Stimulated activated CD8-positive, alpha-beta memory T cell treated with anti-CD3 and anti-CD28 coated beads, Interleukin-12 subunit alpha, Interleukin-12 subunit beta, amount 100 ng/mL, for 24 hours (primary cell): ENCODE data around the gene CEP41.
"Not testable (repeated sequence)": the region's sequence is repeated elsewhere in the genome, so short reads cannot be mapped to it uniquely, and the experiment has no call there.

Experiments used
- DNase-seq: peaks from one replicate; pipeline ENCODE4 v3.0.0-alpha.2; 2020; ENCODE audit errors: extremely low read depth

CEP41 gene

DNA sequence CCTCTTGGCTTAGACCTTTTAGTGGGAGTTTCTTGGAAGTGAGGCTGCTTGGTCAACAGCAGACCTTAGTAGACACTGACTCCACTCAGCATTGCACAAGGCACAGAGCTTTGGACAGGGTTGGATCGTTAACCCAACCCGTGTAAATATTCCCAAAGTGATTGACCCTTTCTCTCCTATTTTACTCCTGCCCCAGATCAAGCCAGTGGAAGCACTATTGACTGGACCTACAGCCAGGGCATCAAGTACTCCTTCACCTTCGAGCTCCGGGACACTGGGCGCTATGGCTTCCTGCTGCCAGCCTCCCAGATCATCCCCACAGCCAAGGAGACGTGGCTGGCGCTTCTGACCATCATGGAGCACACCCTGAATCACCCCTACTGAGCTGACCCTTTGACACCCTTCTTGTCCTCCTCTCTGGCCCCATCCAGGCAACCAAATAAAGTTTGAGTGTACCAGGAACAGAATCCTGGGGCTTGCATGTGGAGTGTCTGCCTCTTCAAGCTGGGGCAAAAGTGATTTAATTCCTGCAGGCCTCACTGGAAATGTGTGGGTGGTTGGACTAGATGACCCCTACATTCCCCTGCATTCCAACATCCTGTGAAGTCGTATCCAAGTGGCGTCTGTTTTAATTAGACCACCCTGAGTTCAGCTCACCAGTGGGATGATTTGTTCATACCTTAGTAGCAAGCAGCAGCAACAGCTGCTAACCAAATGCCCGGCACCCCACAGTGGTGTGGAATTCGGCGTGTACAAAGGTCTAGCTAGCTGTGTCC, 53.0 kb downstream of the CEP41 start:
- no peak for DNase-seq

DNA sequence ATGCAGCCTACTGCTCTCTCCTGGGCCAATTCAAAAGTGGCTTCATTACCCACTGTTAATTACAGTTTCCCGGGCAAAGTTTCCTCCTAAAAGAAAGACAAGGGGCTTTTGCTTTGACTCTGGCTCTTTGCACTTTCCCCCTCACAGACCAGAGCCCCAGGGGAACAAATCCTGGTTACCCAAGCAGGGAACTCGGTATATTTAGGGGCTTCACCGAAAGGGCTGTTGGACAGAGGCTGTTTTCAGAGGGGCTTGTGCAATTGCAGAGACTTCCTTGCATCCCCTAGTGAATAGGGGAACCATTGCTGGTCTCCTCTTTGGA, 53.5 kb downstream of the CEP41 start:
- no peak for DNase-seq

DNA sequence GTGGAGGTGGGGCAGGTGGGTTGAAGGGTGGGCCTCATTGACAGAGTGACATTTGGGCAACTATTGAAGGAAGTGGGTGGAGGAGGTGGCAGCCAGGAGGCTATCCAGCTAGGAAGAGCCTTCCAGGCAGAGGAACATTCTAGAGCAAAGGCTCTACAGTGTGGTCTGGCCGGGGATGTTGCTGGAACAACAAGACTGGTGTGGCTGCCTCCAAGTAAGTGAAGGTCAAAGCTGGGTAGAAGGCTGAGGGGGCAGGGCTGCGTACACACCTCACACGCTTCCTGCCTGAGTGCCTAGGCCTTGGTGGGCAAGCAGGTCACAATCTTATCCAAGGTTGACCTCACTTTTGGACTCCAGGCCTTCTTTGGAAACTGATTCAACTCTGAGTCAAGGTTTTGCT, 53.9 kb downstream of the CEP41 start:
- no peak for DNase-seq

DNA sequence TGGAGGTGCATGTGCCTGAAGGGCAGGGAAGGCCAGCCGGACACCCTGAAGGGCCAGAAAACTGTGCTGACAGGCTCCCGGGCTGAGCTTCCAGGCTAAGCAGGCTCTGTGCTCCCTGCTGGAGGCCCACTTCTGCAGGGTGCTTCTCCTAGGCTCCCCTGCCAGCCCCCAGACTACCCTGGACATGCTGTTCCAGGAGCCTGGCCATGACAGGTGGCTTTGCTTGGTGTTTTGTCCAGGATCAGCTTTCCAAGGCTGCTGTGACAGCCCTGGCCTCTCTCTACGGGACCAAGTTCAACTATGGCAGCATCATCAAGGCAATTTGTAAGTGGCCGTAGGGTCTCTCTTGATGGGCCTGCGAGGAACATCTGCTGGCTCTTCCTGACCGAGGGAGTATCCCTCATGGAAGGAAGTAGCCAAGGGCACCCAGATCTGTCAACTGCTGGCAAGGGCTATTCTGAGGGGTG, 55.2 kb downstream of the CEP41 start:
- no peak for DNase-seq

DNA sequence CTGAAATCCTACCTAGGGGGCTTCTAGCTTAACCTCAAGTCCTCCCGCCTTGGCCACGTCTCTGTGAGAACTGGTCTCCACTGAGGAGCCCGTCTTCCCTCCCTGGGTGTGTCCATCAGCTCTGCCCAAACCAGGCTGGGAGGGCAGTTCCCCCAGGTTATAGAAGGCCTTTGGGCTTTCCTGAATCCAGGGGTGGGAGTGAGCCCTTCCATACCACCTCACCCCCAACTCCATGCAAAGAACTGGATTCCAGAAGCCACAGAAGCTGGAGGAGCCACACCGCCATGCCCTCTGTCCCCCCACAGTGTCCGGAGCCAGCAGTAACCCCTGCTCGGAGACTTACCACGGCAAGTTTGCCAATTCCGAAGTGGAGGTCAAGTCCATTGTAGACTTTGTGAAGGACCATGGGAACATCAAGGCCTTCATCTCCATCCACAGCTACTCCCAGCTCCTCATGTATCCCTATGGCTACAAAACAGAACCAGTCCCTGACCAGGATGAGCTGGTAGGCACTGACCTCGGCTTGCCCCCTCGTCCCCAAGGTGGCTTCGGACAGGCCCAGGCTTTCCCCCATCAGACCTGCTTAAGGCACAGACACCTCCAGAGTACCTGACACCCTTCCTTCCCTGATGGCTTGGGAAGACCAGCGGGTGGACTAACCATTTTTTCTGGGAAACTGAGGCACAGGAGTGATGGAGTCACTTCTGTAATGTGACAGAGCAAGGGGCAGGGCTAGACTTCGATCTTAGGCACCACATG, 55.8 kb downstream of the CEP41 start:
- no peak for DNase-seq

DNA sequence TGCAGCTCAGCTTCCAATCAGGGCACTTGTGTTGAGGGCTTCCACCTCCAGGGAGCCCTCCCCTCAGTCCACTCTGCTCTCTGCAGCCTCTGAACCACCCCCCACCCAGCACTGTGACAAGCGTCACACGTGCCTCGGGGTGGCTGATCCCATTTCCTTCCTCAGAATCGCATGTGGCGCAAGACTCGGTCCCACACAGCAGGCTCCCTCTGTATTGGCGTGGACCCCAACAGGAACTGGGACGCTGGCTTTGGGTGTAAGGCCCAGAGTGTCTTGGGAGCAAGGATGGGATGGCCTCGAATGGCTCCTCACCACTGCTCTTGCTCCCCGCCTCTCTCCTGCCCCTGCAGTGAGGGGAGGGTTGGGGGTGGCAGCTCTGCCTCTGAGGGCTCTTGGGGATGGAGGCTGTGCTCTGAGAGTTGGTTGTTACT, 56.4 kb downstream of the CEP41 start:
- DNase-seq = no peak

DNA sequence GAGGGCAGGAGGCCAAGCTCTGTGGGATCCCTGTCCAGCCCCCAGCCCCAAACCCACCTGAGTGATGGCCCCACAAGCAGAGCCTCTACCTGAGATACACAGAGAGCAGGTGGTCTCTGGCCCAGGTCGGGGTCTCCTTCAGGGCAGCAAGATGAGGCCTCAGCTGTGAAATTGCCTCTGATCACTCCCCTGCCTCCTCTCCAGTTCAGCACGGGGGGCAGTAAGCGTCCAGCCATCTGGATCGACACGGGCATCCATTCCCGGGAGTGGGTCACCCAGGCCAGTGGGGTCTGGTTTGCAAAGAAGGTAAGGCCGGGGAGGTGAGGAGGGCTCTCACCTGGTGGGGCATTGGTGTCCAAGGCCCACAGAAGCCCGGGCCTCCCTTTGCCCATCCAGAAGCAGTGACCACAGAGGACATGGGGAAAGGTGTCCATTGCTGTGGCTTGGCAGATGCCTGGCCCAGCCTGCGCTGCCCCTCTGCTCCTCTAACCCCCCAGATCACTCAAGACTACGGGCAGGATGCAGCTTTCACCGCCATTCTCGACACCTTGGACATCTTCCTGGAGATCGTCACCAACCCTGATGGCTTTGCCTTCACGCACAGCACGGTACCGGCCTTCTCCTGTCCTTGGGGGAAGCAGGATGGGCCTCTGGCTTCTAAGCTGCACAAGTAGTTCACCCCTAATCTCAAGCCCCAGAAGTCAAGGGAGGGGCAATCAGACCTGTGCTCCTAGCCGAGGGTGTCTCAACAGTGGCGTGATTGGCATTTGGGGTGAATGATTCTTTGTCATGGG, 57.4 kb downstream of the CEP41 start:
- no peak for DNase-seq

- DNase-seq = no peak
Measured at GRCh38 chr7:130381468-130382312, 59.1 kb downstream of the CEP41 start.

DNA sequence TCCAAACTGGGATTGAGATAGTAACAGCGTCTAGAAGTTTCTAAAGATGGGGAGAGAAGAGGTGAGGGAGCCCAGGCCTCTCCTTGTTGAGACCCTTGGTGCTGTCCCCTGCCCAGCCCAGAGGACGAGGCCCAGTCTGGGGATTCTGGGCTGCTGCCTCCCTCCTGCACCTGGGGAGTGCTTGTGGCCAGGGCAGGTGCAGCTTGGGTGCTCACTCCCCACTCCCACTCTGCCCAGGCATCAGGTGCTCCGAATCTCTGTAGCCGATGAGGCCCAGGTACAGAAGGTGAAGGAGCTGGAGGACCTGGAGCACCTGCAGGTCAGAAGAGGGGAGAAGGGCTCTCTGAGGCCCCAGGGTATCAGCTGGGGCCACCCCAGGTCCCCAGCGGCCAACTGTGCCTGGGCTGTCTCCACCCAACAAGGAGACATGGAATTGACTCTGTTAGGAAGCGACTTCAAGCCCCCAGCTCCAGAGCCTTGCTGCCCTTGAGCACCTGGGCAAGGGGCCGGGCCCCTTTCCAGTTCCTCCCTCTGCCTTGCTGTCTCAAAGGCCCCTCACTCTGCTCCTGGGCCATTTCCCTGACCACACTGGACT, 59.9 kb downstream of the CEP41 start:
- DNase-seq = no peak

DNA sequence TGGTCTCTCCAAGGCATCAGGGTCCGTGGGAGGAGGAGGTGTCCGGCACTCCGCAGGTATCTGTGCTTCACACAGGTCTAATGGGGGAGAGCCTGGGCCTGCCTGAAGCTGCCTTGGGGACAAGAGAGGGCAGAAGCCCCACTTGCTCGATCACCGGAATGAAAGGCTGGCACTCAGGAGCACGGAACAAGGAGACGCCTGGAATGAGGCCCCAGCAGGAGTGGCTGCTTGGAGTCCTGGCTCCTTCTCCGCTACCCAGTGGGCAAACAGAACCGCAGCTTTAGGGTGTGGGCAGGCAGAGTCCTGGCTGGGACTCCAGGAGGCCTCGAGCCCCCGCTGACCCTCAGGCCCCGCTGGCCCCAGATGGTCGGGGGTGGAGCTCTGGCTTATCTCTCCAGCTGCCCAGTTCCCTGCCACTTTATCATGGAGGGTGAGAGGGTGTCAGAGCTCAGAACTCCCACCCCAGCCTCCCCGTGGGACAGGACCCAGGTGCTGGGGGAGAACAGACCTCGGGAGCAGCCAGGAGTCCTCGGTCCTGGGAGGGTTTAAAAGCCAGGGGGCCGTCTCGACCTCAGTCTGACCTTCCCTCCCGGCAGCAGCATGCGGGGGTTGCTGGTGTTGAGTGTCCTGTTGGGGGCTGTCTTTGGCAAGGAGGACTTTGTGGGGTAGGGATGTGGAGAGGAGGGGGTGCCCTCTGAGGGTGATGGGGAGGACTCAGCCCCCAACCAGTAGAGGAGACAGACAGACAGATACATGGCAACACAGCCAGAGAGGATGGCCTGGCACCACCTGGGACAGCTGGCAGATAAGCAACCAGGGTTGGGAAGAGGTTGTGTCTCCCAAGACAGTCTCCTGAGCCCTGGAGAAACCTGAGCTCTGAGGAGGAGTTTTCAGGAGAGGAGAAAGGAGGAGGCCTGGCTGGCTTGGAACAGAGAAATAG, 60.6 kb downstream of the CEP41 start, which contains the start of gene CPA1:
TSS of gene CPA1 (plus strand) at position 574 of the 940 bp plus-strand sequence. CDS start at position 601, 27 bp downstream.
- DNase-seq = no peak

DNA sequence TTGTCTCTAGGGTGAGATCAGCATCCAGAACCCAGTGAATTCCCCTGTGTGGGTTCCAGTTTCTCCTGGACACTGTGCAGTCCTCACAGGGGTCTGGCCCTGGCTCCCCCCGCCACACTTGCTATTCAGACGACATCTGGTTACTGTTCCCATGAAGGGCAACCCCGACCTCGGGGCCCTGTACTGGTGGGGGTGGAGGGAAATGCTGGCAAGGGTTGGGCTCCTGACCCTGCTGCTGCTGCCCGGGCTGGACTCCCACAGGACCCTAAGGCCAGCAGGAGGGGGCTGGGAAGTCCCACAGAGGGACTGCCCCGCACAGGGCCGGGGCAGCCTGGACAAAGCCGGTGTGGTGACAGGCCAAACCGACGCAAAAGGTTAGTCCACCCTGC, 61.3 kb downstream of the CEP41 start:
- DNase-seq = no peak

DNA sequence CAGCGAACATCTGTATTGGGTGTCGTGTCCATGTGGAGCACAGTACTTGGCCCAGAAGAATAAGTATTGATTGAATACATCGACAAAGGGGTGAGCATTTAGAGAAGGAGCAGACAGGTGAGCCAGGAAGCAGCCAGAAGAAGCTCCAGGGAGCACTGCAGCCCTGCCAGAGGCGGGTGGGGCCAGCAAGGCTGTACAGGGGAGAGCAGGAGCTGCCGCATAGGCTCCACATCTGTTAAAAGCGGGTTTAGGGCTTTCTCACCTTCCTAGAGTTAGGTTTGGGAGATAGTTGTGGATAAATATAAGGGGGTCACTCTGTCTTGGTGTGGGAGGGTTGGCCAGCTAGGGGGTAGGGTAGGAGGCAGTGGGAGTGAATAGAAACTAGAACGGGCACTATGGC, 61.8 kb downstream of the CEP41 start:
- DNase-seq = no peak

DNA sequence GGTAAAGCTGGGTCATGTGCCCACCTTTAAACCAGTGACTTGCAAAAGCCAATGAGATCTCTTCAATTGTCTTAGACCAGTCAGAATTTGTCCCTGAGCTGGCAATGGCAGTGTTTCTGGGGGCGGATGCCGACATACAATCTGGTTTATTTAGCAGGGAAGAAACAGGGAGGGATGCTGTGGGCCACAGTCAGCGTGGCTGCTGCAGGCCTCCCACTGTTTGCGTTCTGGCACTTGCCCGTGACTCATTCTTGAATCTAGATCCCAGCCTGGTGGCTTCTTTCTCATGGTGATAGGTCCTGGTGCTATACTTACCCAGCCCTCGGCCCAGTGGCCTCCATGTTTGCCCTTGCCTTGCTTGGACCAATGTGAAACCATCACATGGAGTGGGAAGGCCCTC, 63.6 kb downstream of the CEP41 start:
- DNase-seq = no peak

GRCh38 chr7:130376461-130376860, 64.4 kb downstream of the CEP41 start:
- not testable (repeated sequence) for DNase-seq

- no peak for DNase-seq
Measured at GRCh38 chr7:130374507-130374906, 66.3 kb downstream of the CEP41 start.

DNA sequence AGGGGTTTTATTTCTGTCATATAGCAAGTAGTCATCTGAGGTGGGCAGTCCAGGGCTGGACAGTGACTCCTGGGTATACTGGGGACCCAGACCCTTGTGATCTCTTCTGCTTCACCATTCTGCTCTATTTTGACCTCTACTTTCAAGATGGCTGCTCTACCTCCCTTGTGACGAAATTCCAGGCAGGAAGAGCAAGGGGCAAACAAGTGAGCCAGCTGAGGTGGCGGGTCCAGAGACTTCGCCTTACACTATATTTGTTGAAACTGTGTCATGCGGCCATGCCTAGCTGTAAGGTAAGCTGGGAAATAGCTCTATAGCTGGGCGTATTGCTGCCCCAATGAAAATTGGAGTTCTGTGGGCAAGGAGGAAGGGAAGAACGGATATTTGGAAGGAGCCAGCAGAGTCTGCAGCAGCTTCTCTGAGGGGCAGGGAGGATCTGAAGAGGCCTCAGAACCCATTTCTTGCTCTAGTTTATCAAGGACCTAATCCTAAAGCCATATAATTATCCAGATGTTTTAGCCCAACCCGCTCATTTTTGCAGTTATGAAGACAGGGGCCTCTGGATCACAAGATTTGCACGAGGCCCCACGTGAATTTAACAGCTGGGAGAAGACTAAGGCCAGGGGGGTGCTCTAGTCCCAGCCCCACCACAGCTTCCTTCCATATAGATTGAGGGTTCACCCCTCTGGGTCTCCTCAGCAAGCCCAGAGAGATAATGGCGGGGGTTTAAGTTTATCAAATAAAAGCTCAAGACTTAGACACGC, 68.2 kb downstream of the CEP41 start:
- no peak for DNase-seq

- no peak for DNase-seq
Measured at GRCh38 chr7:130371046-130371445, 69.8 kb downstream of the CEP41 start.

DNA sequence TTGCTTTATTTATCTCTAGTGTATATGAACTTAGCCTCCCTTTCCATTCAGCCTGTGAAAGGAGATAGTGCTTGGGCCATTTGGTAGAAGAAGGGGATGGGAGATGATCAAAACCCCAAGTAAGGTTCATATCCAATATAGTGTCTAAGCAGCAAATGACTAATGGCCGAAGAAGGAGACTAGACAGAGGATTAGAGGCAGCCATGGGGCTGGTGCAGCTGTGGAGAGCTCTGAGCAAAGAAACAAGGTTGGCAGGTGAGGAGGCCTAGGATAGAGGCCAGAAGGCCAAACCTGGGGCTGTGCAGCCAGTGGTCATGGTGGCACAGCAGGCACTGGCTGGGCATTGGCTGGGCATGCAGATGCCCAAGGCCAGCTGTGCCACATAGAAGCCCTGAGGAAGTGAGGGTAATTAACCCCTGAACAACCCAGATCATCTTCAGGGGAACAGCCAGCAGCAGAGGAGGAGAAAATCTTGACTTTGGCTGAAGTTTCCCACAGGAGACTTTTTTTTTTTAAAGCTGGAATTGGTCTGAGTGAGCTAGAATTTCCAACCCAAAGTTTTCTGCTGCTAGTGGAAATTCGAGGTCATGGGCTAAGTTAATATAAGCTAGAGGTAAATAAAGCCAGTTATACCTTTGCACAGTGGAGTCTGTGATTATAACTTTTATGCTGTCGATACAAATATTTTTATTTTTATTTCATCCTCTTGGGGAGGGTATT, 70.8 kb downstream of the CEP41 start:
- no peak for DNase-seq
